Measurements from ENCODE around the gene GPC5.
"Not testable (repeated sequence)": the region's sequence is repeated elsewhere in the genome, so short reads cannot be mapped to it uniquely, and the experiment has no call there.

The GPC5 gene

GRCh38 chr13:92538164-92538563 lies 1139.7 kb downstream of the GPC5 start:
- Histone ChIP-seq H3K27ac (no peak overlapping the region), H3K4me3 (no peak overlapping the region)
- DNase-seq (ENCODE audit: low spot score), result no peak
- no peak for TF ChIP-seq CTCF (IDR thresholded peaks at IDR 0.05)

DNA sequence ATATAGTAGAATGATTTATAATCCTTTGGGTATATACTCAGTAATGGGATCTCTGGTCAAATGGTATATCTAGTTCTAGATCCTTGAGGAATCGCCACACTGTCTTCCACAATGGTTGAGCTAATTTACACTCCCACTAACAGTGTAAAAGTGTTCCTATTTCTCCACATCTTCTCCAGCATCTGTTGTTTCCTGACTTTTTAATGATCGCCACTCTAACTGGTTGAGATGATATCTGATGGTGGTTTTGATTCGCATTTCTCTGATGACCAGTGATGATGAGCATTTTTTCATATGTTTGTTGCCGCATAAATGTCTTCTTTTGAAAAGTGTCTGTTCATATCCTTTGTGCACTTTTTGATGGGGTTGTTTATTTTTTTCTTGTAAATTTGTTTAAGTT lies 1140.7 kb downstream of the GPC5 start:
- H3K27ac ChIP-seq; DNase-seq (ENCODE audit: low spot score); H3K4me3 ChIP-seq: not testable (repeated sequence)

- H3K27ac ChIP-seq, result no peak overlapping the region
- no peak for DNase-seq (ENCODE audit: low spot score)
- TF ChIP-seq CTCF (IDR thresholded peaks at IDR 0.05), result no peak
Observed at GRCh38 chr13:92547266-92547665, 1148.8 kb downstream of the GPC5 start.

GRCh38 chr13:92549276-92549675 lies 1150.9 kb downstream of the GPC5 start:
- H3K27ac ChIP-seq, result no peak overlapping the region
- no peak overlapping the region for H3K4me3 ChIP-seq
- TF ChIP-seq CTCF (IDR thresholded peaks at IDR 0.05), result no peak
- DNase-seq (ENCODE audit: low spot score), result no peak

More at GRCh38 chr13:92547266-92547665, 1148.8 kb downstream of the GPC5 start:
- H3K4me3 ChIP-seq, result no peak overlapping the region

DNA sequence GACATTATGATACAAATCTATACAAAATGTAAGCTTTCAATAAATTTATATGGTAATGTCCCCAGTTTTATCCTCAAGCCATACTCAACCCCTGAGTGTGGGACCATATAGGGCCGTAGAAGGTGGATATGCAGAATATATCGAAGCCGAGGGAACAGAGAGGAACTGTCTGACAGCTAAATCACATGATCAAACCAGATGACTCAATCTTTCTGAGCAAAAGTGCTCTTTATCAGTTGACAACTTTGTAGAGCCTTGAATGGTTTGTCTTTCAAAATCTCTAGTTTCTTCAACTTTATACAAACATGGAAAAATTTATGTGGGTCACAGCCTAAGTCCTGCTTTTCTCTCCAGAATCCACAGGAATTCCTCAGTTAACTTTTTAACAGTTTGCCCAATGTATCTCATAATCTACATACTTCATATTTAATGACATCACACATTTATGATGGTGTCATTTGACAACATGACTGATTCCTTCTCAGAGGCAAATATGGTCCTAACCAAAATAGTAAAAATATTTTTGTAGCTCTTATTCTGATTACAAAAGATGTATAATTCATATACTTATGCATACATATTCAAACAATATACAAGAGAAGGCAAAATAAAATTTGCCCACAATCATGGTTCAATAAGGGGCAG lies 1155.2 kb downstream of the GPC5 start:
- TF ChIP-seq CTCF (IDR thresholded peaks at IDR 0.05), result no peak
- no peak overlapping the region for H3K27ac ChIP-seq
- H3K4me3 ChIP-seq, result no peak overlapping the region
- DNase-seq (ENCODE audit: low spot score), result no peak

- TF ChIP-seq CTCF (IDR thresholded peaks at IDR 0.05), result no peak
- DNase-seq (ENCODE audit: low spot score), result no peak
- no peak overlapping the region for H3K4me3 ChIP-seq
- no peak overlapping the region for H3K27ac ChIP-seq
Observed at GRCh38 chr13:92560883-92561282, 1162.5 kb downstream of the GPC5 start.

- DNase-seq (ENCODE audit: low spot score), result no peak
- H3K4me3 ChIP-seq, result no peak overlapping the region
- no peak overlapping the region for H3K27ac ChIP-seq
- TF ChIP-seq CTCF (IDR thresholded peaks at IDR 0.05), result no peak
Observed at GRCh38 chr13:92564942-92565341, 1166.5 kb downstream of the GPC5 start.
